BE2C (cell line): ENCODE measurements around the gene METTL1.

ENCODE experiments used
- DNase-seq: peaks from one replicate; pipeline ENCODE4 v3.0.0-alpha.2; 2020
- H3K27me3 ChIP-seq: fragments of 250-450 bp; sonication (Bioruptor Pico); 2 replicates; pipeline ENCODE4 v1.5.1; 2020; ENCODE audit warnings: mild to moderate bottlenecking
- H3K36me3 ChIP-seq: fragments of 250-450 bp; sonication (Bioruptor Pico); 2 replicates; pipeline ENCODE4 v1.5.1; 2020; ENCODE audit warnings: mild to moderate bottlenecking
- H3K4me1 ChIP-seq: fragments of 250-450 bp; sonication (Bioruptor Pico); 2 replicates; pipeline ENCODE4 v1.5.1; 2020
- H3K4me3 ChIP-seq: 2 replicates; pipeline ENCODE4 v1.5.1; 2011; ENCODE audit warnings: low read depth, low read length
- H3K9me3 ChIP-seq: fragments of 250-450 bp; sonication (Bioruptor Pico); 2 replicates; pipeline ENCODE4 v1.5.1; 2020
- TF ChIP-seq, protein P1 (sequence below): IDR thresholded peaks from 2 replicates; pipeline ENCODE4 v1.5.1; 2012; ENCODE audit warnings: mild to moderate bottlenecking, low read depth, low read length

Gene METTL1

DNA sequence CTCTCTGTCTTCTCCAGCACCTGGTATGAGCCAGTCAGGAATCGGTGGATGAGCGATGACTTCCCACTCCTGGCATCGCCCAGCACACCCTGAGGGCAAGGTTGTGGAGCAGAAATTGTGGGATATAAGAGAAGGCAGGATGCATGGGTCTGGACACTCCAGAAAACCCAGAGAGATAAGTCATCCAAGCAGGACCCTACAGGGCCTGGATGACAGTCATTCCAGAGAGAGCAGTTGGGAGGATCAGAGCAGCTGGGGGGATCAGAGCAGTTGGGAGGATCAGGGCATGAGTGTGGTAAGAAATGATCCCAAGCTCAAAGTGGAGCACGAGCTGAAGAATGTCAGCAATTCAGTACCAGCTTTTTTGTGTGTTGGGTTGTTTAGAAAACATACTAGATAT is 37.3 kb downstream of the METTL1 start:
- H3K4me1 ChIP-seq, result no peaks in the 10 kb centered on the region; the same call in 1 of the 2 replicates
- H3K36me3 ChIP-seq, result no peaks in the 10 kb centered on the region
- no peak for DNase-seq
- TF ChIP-seq, protein P1, sequence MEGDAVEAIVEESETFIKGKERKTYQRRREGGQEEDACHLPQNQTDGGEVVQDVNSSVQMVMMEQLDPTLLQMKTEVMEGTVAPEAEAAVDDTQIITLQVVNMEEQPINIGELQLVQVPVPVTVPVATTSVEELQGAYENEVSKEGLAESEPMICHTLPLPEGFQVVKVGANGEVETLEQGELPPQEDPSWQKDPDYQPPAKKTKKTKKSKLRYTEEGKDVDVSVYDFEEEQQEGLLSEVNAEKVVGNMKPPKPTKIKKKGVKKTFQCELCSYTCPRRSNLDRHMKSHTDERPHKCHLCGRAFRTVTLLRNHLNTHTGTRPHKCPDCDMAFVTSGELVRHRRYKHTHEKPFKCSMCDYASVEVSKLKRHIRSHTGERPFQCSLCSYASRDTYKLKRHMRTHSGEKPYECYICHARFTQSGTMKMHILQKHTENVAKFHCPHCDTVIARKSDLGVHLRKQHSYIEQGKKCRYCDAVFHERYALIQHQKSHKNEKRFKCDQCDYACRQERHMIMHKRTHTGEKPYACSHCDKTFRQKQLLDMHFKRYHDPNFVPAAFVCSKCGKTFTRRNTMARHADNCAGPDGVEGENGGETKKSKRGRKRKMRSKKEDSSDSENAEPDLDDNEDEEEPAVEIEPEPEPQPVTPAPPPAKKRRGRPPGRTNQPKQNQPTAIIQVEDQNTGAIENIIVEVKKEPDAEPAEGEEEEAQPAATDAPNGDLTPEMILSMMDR, result no peak
- peaks cover 44% of the 10 kb centered on the region for H3K27me3 ChIP-seq
- H3K9me3 ChIP-seq, result no peaks in the 10 kb centered on the region
- no peak overlapping the region for H3K4me3 ChIP-seq

DNA sequence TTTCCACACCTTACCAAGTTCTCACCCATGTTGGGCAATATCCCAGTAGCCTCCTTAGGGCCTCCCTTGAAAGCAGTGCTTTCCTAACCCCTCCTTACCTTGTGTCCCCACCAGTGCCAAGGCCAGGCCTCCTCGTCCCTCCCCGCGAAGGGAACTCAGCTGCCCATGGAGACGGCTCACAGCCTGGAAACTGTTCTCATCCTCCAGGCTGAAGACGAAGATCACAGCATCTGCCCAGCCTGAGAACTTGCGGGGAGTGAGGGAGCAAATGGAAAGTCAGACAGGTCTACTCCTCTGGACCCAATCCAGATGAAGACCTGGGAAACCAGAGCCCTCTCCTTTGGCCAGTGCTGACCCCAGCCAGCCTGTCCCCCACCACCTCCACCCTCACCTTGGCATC is 38.0 kb downstream of the METTL1 start:
- no peaks in the 10 kb centered on the region for H3K9me3 ChIP-seq
- H3K27me3 ChIP-seq, result peaks cover 37% of the 10 kb centered on the region
- TF ChIP-seq, protein P1, result no peak
- H3K4me1 ChIP-seq, result no peaks in the 10 kb centered on the region; the same call in 1 of the 2 replicates
- H3K4me3 ChIP-seq, result no peak overlapping the region
- DNase-seq, result no peak
- no peaks in the 10 kb centered on the region for H3K36me3 ChIP-seq

DNA sequence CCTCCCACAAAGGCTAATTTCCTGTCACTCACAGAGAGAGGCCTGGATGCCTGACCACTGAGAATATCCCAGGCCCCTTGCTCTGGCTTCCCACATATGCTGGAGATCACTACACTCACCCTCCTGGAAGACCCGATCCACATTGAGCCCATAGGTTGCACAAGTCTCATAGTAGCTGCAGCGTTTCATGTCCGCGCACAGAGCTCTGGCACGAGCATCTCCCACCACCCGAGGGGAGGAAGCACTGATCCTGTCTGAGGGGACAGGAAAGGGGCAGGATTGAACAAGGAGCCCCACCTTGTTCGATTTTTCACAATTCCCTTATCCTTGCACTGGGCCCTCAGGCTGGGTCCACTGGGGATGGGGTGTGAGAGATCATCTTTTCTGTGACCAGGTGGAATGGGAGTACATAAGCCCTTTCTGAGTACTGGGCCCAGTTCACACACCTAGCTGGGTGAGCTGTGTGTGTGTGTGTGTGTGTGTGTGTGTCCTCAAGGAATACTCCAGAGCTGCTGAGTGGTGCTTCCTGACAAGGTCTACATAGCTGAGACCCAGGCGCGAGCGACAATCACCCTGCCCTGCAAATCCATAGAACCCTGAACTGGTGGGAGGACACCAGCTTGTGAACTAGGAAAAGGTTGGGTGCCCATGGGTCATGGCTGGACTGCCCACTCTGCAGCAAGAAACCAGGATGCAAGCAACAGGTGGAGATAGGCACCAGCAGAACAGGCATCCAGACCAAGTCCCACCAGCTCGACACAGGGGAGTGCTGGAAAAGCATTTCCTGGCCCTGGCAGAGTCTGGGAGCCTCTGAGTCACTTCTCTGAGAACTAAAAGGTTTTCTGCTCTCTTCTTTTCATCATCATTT is 38.9 kb downstream of the METTL1 start:
- no peak overlapping the region for H3K4me3 ChIP-seq
- no peaks in the 10 kb centered on the region for H3K9me3 ChIP-seq
- H3K4me1 ChIP-seq, result no peaks in the 10 kb centered on the region; the same call in 1 of the 2 replicates
- TF ChIP-seq, protein P1, result no peak
- peak; percentile 1 for DNase-seq
- peaks cover 34% of the 10 kb centered on the region for H3K27me3 ChIP-seq
- no peaks in the 10 kb centered on the region for H3K36me3 ChIP-seq

DNA sequence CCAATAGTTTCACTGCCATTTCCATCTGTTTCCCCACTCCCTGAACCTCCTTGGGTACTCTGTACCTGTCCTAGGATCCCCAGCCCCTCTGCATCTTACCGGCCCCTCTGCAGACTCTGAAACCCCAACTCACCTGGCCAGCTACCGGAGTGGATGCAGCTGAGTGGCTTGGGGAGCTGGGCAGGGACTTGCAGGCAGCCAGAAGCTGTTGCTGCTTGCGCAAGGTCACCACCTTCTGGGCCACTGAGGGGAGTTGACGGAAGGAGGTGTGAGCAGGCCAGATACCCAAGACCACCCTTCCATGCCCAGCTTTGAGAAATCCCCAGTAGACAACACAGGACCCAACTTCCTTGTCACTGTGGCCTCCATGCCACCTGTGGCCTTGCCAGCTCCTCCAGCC is 39.6 kb downstream of the METTL1 start:
- peak; percentile 2 for DNase-seq
- no peaks in the 10 kb centered on the region; the same call in 1 of the 2 replicates for H3K4me1 ChIP-seq
- no peaks in the 10 kb centered on the region for H3K36me3 ChIP-seq
- peaks cover 27% of the 10 kb centered on the region for H3K27me3 ChIP-seq
- no peak overlapping the region for H3K4me3 ChIP-seq
- H3K9me3 ChIP-seq, result no peaks in the 10 kb centered on the region
- TF ChIP-seq, protein P1, result no peak

DNA sequence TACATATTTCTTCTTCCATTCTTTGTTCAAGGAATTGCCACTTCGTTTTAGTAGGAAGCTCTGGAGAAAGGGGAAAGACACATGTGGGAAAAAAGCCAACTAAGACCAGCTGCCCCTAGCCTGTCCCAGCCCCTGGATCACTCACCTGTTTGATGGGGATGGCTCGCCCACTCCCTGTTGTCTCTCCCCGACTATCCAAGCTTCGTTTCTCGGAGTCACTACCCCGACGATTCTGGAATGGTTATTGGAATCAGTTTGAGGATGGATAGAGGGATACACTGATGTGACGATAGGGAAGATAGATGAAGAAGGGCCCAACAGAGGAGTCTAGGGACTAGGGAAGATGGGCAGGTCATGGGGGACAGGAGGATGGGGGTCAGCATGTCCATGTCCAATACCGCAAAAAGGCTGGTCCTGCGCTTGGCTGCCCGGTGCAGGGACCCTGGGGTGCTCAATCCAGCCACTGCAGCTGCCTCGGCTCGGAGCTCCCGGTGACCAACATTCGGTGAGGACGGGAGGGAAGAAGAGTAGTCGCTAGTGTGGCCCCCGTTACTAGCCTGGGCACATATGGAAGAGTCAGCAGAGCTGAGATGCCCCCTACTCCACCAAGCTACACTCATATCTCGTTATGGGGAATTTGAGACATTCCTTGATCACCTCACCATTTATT is 40.4 kb downstream of the METTL1 start:
- no peaks in the 10 kb centered on the region for H3K36me3 ChIP-seq
- TF ChIP-seq, protein P1, result no peak
- peaks cover 20% of the 10 kb centered on the region for H3K27me3 ChIP-seq
- H3K9me3 ChIP-seq, result no peaks in the 10 kb centered on the region
- H3K4me1 ChIP-seq, result no peaks in the 10 kb centered on the region; the same call in 1 of the 2 replicates
- peak; percentile 2 for DNase-seq
- H3K4me3 ChIP-seq, result no peak overlapping the region
